Measurements from ENCODE around the gene SNTN.

SNTN gene

GRCh38 chr3:63709576-63709975 is 57.1 kb downstream of the SNTN start:
- Histone ChIP-seq H3K27ac (ENCODE audit: low read depth, low read length) (no peak overlapping the region), H3K36me3 (ENCODE audit: control insufficient read depth, insufficient read depth, low read length) (no peaks in the 10 kb centered on the region), H3K4me3 (ENCODE audit: low read depth, low read length) (no peak overlapping the region), H3K9ac (ENCODE audit: low read depth, low read length) (no peak overlapping the region), H3K4me1 (ENCODE audit: control insufficient read depth, insufficient read depth, low read length) (no peaks in the 10 kb centered on the region), H3K27me3 (ENCODE audit: control insufficient read depth, insufficient read depth, low read length) (no peaks in the 10 kb centered on the region), H3K9me3 (ENCODE audit: control insufficient read depth, insufficient read depth, low read length) (no peaks in the 10 kb centered on the region)
